IMR-90 (cell line): ENCODE measurements around the gene ADORA2A. TPM values are rescaled to one million over a fixed set of nuclear protein-coding genes. Genes with fewer than 3 reads are reported as not detected.
A peak's percentile ranks its signal among the peaks of the same experiment; 100 is the strongest.

Source experiments
- ATAC-seq: fragments of 200-7000 bp; cut with Tn5 transposase; 2 replicates; pipeline ENCODE4 v1.9.1; 2020; ENCODE audit warnings: low read depth, mild to moderate bottlenecking, moderate library complexity
- BruUV-seq: library from RNA; stranded (reverse); fragments of 400-500 nt; replicated peaks from 2 replicates; lab custom pipeline; 2021; lab: Mats Ljungman, UMichigan
- CTCF ChIA-PET: fragments of 300-600 bp; formaldehyde crosslinking; extraction: SDS; loops from one replicate; lab custom pipeline; 2021; ENCODE audit warnings: antibody characterized with exemption; lab: Yijun Ruan, JAX
- POLR2A ChIA-PET: fragments of 300-600 bp; sonication (Branson Sonifier 250); formaldehyde crosslinking; loops from one replicate; lab custom pipeline; 2022; ENCODE audit warnings: antibody characterized with exemption; ENCODE audit not compliant: unreplicated experiment; lab: Charles Lee
- DNase-seq: peaks from one replicate; pipeline ENCODE4 v3.0.0; 2013
- H2AFZ ChIP-seq: replicated peaks from 2 replicates; pipeline ENCODE3; 2013; ENCODE audit warnings: low read length, mild to moderate bottlenecking; ENCODE audit not compliant: poor library complexity
- H2AK5ac ChIP-seq: 2 replicates; pipeline ENCODE4 v1.6.1; 2013; ENCODE audit warnings: low read depth, low read length, inconsistent platforms
- H2AK9ac ChIP-seq: replicated peaks from 2 replicates; pipeline ENCODE3; 2013; ENCODE audit warnings: mild to moderate bottlenecking, low read depth, low read length, moderate library complexity; ENCODE audit not compliant: poor library complexity
- H2BK120ac ChIP-seq: 2 replicates; pipeline ENCODE4 v1.6.1; 2013; ENCODE audit warnings: low read depth, low read length, inconsistent platforms
- H2BK15ac ChIP-seq: 3 replicates; pipeline ENCODE4 v1.6.1; 2013; ENCODE audit warnings: low read depth, low read length, inconsistent platforms
- H2BK20ac ChIP-seq: 2 replicates; pipeline ENCODE4 v1.6.1; 2013; ENCODE audit warnings: low read depth, mild to moderate bottlenecking, inconsistent platforms, low read length, moderate library complexity
- H2BK5ac ChIP-seq: 2 replicates; pipeline ENCODE4 v1.6.1; 2013; ENCODE audit warnings: mild to moderate bottlenecking, low read depth, low read length, inconsistent platforms; ENCODE audit not compliant: poor library complexity, severe bottlenecking
- H3K14ac ChIP-seq: replicated peaks from 2 replicates; pipeline ENCODE4 v1.6.1; 2013; ENCODE audit warnings: low read depth, low read length, inconsistent platforms
- H3K18ac ChIP-seq: 2 replicates; pipeline ENCODE4 v1.6.1; 2013; ENCODE audit warnings: low read depth, low read length, control low read depth
- H3K23ac ChIP-seq: 2 replicates; pipeline ENCODE4 v1.6.1; 2013; ENCODE audit warnings: low read depth, low read length, inconsistent platforms
- H3K27ac ChIP-seq: 2 replicates; pipeline ENCODE4 v1.5.1; 2013; ENCODE audit warnings: mild to moderate bottlenecking, control low read depth, low read length; ENCODE audit not compliant: insufficient read depth
- H3K27me3 ChIP-seq: 2 replicates; pipeline ENCODE4 v1.6.1; 2013; ENCODE audit warnings: low read length; ENCODE audit not compliant: control insufficient read depth, insufficient read depth
- H3K36me3 ChIP-seq: 2 replicates; pipeline ENCODE4 v1.6.1; 2013; ENCODE audit warnings: low read length, mixed read lengths; ENCODE audit not compliant: control insufficient read depth, insufficient read depth
- H3K4ac ChIP-seq: 2 replicates; pipeline ENCODE4 v1.6.1; 2013; ENCODE audit warnings: low read depth, low read length, inconsistent platforms
- H3K4me1 ChIP-seq: 2 replicates; pipeline ENCODE4 v1.6.1; 2013; ENCODE audit warnings: low read length, mixed read lengths; ENCODE audit not compliant: control insufficient read depth, insufficient read depth
- H3K4me2 ChIP-seq: 2 replicates; pipeline ENCODE4 v1.6.1; 2013; ENCODE audit warnings: low read depth, mild to moderate bottlenecking, control low read depth, low read length, moderate library complexity
- H3K4me3 ChIP-seq: 2 replicates; pipeline ENCODE4 v1.5.1; 2013; ENCODE audit warnings: low read depth, mild to moderate bottlenecking, control low read depth, low read length, moderate library complexity; ENCODE audit not compliant: insufficient read depth
- H3K56ac ChIP-seq: 2 replicates; pipeline ENCODE4 v1.6.1; 2013; ENCODE audit warnings: low read length, inconsistent platforms; ENCODE audit not compliant: insufficient read depth; ENCODE audit errors: extremely low read depth
- H3K79me1 ChIP-seq, 2 experiments: 2 replicates each; pipeline ENCODE4 v1.6.1; 2013; ENCODE audit warnings: low read length in 2 of 2, inconsistent platforms in 1 of 2, low read depth in 1 of 2
- H3K9ac ChIP-seq: 2 replicates; pipeline ENCODE4 v1.6.1; 2013; ENCODE audit warnings: low read depth, low read length, control low read depth
- H3K9me1 ChIP-seq: 2 replicates; pipeline ENCODE4 v1.6.1; 2013; ENCODE audit warnings: low read length, inconsistent platforms; ENCODE audit not compliant: insufficient read depth
- H3K9me3 ChIP-seq: 2 replicates; pipeline ENCODE4 v1.6.1; 2013; ENCODE audit warnings: low read length; ENCODE audit not compliant: control insufficient read depth, insufficient read depth
- H4K20me1 ChIP-seq: 2 replicates; pipeline ENCODE4 v1.6.1; 2013; ENCODE audit warnings: low read length, inconsistent platforms; ENCODE audit not compliant: insufficient read depth
- H4K5ac ChIP-seq: 2 replicates; pipeline ENCODE4 v1.6.1; 2013; ENCODE audit warnings: mild to moderate bottlenecking, low read depth, low read length, control low read depth
- H4K8ac ChIP-seq, 2 experiments: 2 replicates each; pipeline ENCODE4 v1.6.1; 2013; ENCODE audit warnings: low read depth in 2 of 2, low read length in 2 of 2, control low read depth in 1 of 2, inconsistent platforms in 1 of 2
- H4K91ac ChIP-seq: 2 replicates; pipeline ENCODE4 v1.6.1; 2013; ENCODE audit warnings: low read depth, low read length, inconsistent platforms; ENCODE audit not compliant: insufficient read depth
- BHLHE40 ChIP-seq: fragments of 150-350 bp; IDR thresholded peaks from 2 replicates; pipeline ENCODE4 v1.6.1; 2016; ENCODE audit warnings: mild to moderate bottlenecking, low read depth, low read length
- CEBPB ChIP-seq: IDR thresholded peaks from 2 replicates; pipeline ENCODE4 v1.6.1; 2012; ENCODE audit warnings: low read depth, low read length, improper control_type of control experiment
- CHD1 ChIP-seq: IDR thresholded peaks from 2 replicates; pipeline ENCODE4 v1.6.1; 2012; ENCODE audit warnings: low read depth, low read length, improper control_type of control experiment
- ELK1 ChIP-seq: fragments of 150-350 bp; IDR thresholded peaks from 2 replicates; pipeline ENCODE4 v1.6.1; 2016; ENCODE audit warnings: low read depth, mild to moderate bottlenecking, low read length, moderate library complexity, borderline replicate concordance
- FOS ChIP-seq: fragments of 150-350 bp; IDR thresholded peaks from 2 replicates; pipeline ENCODE4 v1.6.1; 2016; ENCODE audit warnings: low read depth, low read length
- MAFK ChIP-seq: IDR thresholded peaks from 2 replicates; pipeline ENCODE4 v1.6.1; 2012; ENCODE audit warnings: low read depth, low read length, improper control_type of control experiment
- MAZ ChIP-seq: IDR thresholded peaks from 2 replicates; pipeline ENCODE4 v1.6.1; 2012; ENCODE audit warnings: low read depth, mild to moderate bottlenecking, low read length, improper control_type of control experiment, moderate library complexity, borderline replicate concordance
- MXI1 ChIP-seq: IDR thresholded peaks from 2 replicates; pipeline ENCODE4 v1.6.1; 2012; ENCODE audit warnings: low read depth, mild to moderate bottlenecking, low read length, moderate library complexity, borderline replicate concordance
- NFE2L2 ChIP-seq: fragments of 150-350 bp; IDR thresholded peaks from 2 replicates; pipeline ENCODE4 v1.6.1; 2016; ENCODE audit warnings: low read depth, mild to moderate bottlenecking, low read length
- POLR2A ChIP-seq: IDR thresholded peaks from 2 replicates; pipeline ENCODE4 v1.6.1; 2012; ENCODE audit warnings: mild to moderate bottlenecking, low read depth, low read length
- RAD21 ChIP-seq: IDR thresholded peaks from 2 replicates; pipeline ENCODE4 v1.6.1; 2012; ENCODE audit warnings: low read length, improper control_type of control experiment
- RCOR1 ChIP-seq: IDR thresholded peaks from 2 replicates; pipeline ENCODE4 v1.6.1; 2012; ENCODE audit warnings: mild to moderate bottlenecking, low read length, improper control_type of control experiment; ENCODE audit not compliant: insufficient replicate concordance
- RFX5 ChIP-seq: IDR thresholded peaks from 2 replicates; pipeline ENCODE4 v1.8.0; 2012; ENCODE audit warnings: low read depth, mild to moderate bottlenecking, low read length, moderate library complexity
- SMC3 ChIP-seq: fragments of 150-350 bp; IDR thresholded peaks from 2 replicates; pipeline ENCODE4 v1.6.1; 2016; ENCODE audit warnings: low read depth, mild to moderate bottlenecking, antibody characterized with exemption, low read length, moderate library complexity
- USF2 ChIP-seq: fragments of 150-350 bp; IDR thresholded peaks from 2 replicates; pipeline ENCODE4 v1.6.1; 2017; ENCODE audit warnings: mild to moderate bottlenecking, antibody characterized with exemption, low read length, low read depth
- WGBS, 2 experiments: methylation state at CpG; one replicate each; pipeline versions ENCODE4 v1.1.5 to v1.1.7; 2013; ENCODE audit warnings: missing lambda C conversion rate in 2 of 2; ENCODE audit not compliant: insufficient read length in 1 of 2; ENCODE audit errors: extremely low coverage in 2 of 2; 5-methylcytosine and 5-hydroxymethylcytosine counted together
- dilution Hi-C: fragments of 300-500 bp; cut with HindIII; formaldehyde crosslinking; loops from one replicate; pipeline ENCODE4 v1.14.3; 2018; ENCODE audit warnings: low sequenced_read_pairs; ENCODE audit not compliant: unreplicated experiment
- in situ Hi-C: fragments of 300-500 bp; cut with MboI; formaldehyde crosslinking; loops from 3 replicates; pipeline ENCODE4 v1.14.3; 2019; ENCODE audit warnings: low sequenced_read_pairs, inconsistent platforms, mixed read lengths
- intact Hi-C: fragments of 100-400 bp; cut with micrococcal nuclease; formaldehyde crosslinking; loops from 2 replicates; pipeline ENCODE4 v1.10.0; 2022
- polyA plus RNA-seq, 3 experiments: library from polyadenylated mRNA; depleted of rRNA; stranded (reverse); fragments of >200 nt; gene quantifications; 2 replicates each; pipeline ENCODE4 v1.2.3, GENCODE V29; 2012; ENCODE audit warnings: low replicate concordance in 1 of 3
- total RNA-seq: library from RNA; depleted of rRNA; stranded (reverse); fragments of >200 nt; gene quantifications from 2 replicates; pipeline ENCODE4 v1.2.3, GENCODE V29; 2012

ADORA2A gene
- total and polyA plus RNA-seq, 2 of the 4 experiments (the other 2 are of a cell fraction), result 0.36 to 1.1 TPM

DNA sequence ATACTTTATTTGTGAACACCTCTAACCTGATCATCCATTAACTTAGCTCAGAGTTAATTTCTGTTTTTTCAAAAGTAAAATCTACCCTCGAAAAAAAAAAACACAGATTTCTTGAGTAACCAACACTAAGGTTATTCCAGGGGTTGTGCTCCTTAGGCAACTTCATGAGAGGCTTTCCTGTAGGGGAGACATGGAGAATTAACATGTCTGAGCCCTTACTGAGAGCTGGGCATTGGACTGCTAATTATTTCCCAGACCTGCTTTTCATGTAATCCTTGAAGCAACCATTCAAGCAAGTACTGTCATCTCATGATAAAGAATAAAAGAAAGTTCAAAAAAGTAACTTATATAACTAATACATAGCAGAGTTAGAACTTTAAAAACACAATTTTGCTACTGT lies 54.2 kb downstream of the ADORA2A start:
- Histone ChIP-seq H3K79me1 (no peaks in the 10 kb centered on the region), H4K20me1 (no peaks in the 10 kb centered on the region), H2AK5ac (no peak overlapping the region; the same call in 1 of the 2 replicates), H4K5ac (no peak overlapping the region), H3K9me1 (peaks cover 6% of the 10 kb centered on the region), H3K9me3 (no peaks in the 10 kb centered on the region), H2BK20ac (0 out of 2 replicates have a peak overlapping the region, but pooled peaks have one; percentile 62), H3K4ac (no peak overlapping the region), H3K4me2 (no peak overlapping the region), H3K4me3 (no peak overlapping the region), H3K36me3 (no peaks in the 10 kb centered on the region), H2BK120ac (no peak overlapping the region), H4K8ac (no peak overlapping the region), H3K18ac (no peak overlapping the region), H3K4me1 (no peaks in the 10 kb centered on the region), H2AFZ (no peak overlapping the region), H3K27ac (no peak overlapping the region), H2BK5ac (no peak overlapping the region), H3K9ac (no peak overlapping the region), H3K14ac (0 out of 2 replicates have a peak overlapping the region, but pooled peaks have one; percentile 34), H4K91ac (no peak overlapping the region), H3K23ac (no peak overlapping the region), H3K56ac (no peak overlapping the region), H2AK9ac (no peak overlapping the region), H2BK15ac (no peak overlapping the region), H3K27me3 (no peaks in the 10 kb centered on the region)
- DNase-seq (no peak), ATAC-seq (no peak)
- TF ChIP-seq SMC3, result no peak
- no peak for TF ChIP-seq RFX5
- no peak for TF ChIP-seq NFE2L2
- no peak for TF ChIP-seq USF2
- TF ChIP-seq MAFK, result no peak
- TF ChIP-seq FOS, result no peak
- TF ChIP-seq BHLHE40, result no peak
- no peak for TF ChIP-seq RAD21
- TF ChIP-seq POLR2A, result no peak
- no peak for TF ChIP-seq CHD1
- TF ChIP-seq MAZ, result no peak
- no peak for TF ChIP-seq ELK1
- TF ChIP-seq RCOR1, result no peak
- TF ChIP-seq CEBPB, result no peak
- no peak for TF ChIP-seq MXI1
- dilution Hi-C loops, result no loop called here
- intact Hi-C loops, result no loop called here
- WGBS, 2 experiments, result no CpG with 5 or more reads among the region's 1 CpG
- in situ Hi-C loops, result no loop called here
- CTCF ChIA-PET, result no interaction called here
- no TSS peak for BruUV-seq
- POLR2A ChIA-PET, result interaction anchor here (0.7 kb wide), 1 partner anchor 49 kb away, joined by 3 read pairs; no protein-coding TSS in a partner anchor
